HEK293T (cell line): ENCODE results near the gene SUN1.

Experiments used
- FOXA1 ChIP-seq: fragments of 450-650 bp; IDR thresholded peaks from 2 replicates; pipeline ENCODE4 v1.6.1; 2016; ENCODE audit warnings: mild to moderate bottlenecking
- HDGF ChIP-seq: fragments of 450-650 bp; IDR thresholded peaks from 2 replicates; pipeline ENCODE4 v1.6.1; 2017; ENCODE audit warnings: antibody characterized with exemption, borderline replicate concordance
- LEF1 ChIP-seq: fragments of 450-650 bp; IDR thresholded peaks from 2 replicates; pipeline ENCODE4 v1.6.1; 2017; ENCODE audit warnings: mild to moderate bottlenecking, borderline replicate concordance
- PKNOX1 ChIP-seq: fragments of 450-650 bp; IDR thresholded peaks from 2 replicates; pipeline ENCODE4 v1.6.1; 2016
- SUZ12 ChIP-seq: fragments of 450-650 bp; IDR thresholded peaks from 2 replicates; pipeline ENCODE4 v1.6.1; 2016; ENCODE audit warnings: mild to moderate bottlenecking

GRCh38 chr7:823649-824048 lies 8.6 kb upstream of the SUN1 start:
- TF ChIP-seq FOXA1 (no peak), SUZ12 (no peak), PKNOX1 (no peak), LEF1 (no peak), HDGF (no peak)
